ENCODE measurements around the gene GCSH. TPM values are rescaled to one million over a fixed set of nuclear protein-coding genes. Genes with fewer than 3 reads are reported as not detected.

GCSH gene
- total and polyA plus RNA-seq, 10 of the 15 experiments (the other 5 are each of a cell fraction or from before 2014, with no cell fraction given) = 14.7 to 108 (median 39.3) TPM

DNA sequence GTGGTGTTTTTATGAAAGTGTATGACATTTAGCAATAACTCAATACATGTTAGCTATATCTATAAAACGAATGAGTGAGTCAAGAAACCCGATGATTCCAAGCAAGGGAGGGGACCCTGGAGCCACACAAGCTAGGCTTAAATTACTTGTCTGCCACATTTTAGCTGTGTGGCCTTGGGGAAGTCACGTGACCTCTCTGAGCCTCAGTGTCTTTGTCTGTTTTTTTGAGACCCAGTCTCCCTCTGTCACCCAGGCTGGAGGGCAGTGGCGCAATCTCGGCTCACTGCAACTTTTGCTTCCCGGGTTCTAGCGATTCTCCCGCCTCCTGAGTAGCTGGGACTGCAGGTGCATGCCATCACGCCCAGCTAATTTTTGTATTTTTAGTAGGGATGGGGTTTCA lies 20.1 kb upstream of the GCSH start:
- no peak for ATAC-seq
- POLR2A ChIA-PET = no interaction called here
- in situ Hi-C loops (cut with MboI) (no loop called here), intact Hi-C loops (cut with micrococcal nuclease; ENCODE audit: unreplicated experiment) (no loop called here)
- H3K4me2 ChIP-seq (ENCODE audit: control insufficient read depth, insufficient read depth) = no peak overlapping the region
- no peak overlapping the region for H3K9ac ChIP-seq (ENCODE audit: control insufficient read depth, insufficient read depth, low read length)
- RAD21 ChIA-PET (ENCODE audit: unreplicated experiment) = no interaction called here
- H3K9me3 ChIP-seq (replicated peaks; ENCODE audit: control insufficient read depth, insufficient read depth, low read length) = no peaks in the 10 kb centered on the region
- no TSS peak for BruUV-seq (replicated peaks)
- H3K4me3 ChIP-seq = no peak overlapping the region
- H3K27me3 ChIP-seq (replicated peaks in 1 of 2; ENCODE audit: control insufficient read depth in 2 of 2, insufficient read depth in 2 of 2, low read length in 1 of 2) = no peaks in the 10 kb centered on the region; a peak in 1 of 4 replicates
- WGBS (ENCODE audit: insufficient coverage, insufficient replicate concordance, low lambda C conversion rate, missing lambda C conversion rate) = 58% methylated on average over 9 of the region's 9 CpGs
- no peak overlapping the region for H3K27ac ChIP-seq (ENCODE audit: control insufficient read depth, insufficient read depth)
- no peaks in the 10 kb centered on the region for H3K36me3 ChIP-seq (ENCODE audit: control insufficient read depth in 2 of 2, insufficient read depth in 2 of 2, low read length in 1 of 2)
- TF ChIP-seq, protein P1, sequence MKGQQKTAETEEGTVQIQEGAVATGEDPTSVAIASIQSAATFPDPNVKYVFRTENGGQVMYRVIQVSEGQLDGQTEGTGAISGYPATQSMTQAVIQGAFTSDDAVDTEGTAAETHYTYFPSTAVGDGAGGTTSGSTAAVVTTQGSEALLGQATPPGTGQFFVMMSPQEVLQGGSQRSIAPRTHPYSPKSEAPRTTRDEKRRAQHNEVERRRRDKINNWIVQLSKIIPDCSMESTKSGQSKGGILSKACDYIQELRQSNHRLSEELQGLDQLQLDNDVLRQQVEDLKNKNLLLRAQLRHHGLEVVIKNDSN (IDR thresholded peaks at IDR 0.05; ENCODE audit: borderline replicate concordance, extremely low read length, insufficient read depth, low read depth, low read length) = peak; percentile 25
- TF ChIP-seq RAD51 (IDR thresholded peaks at IDR 0.05) (0 out of 2 replicates have a peak, but pooled peaks have one; percentile 25), BHLHE40 (IDR thresholded peaks at IDR 0.05; ENCODE audit: borderline replicate concordance in 1 of 2, low read depth in 2 of 2, low read length in 1 of 2) (no peak)
- H2AFZ ChIP-seq (ENCODE audit: control insufficient read depth, low read depth, low read length) = no peak overlapping the region
- no peak for FAIRE-seq
- CTCF ChIA-PET = interaction anchor here (1.2 kb wide), 1 partner anchor 89 kb away, joined by 5 read pairs; no protein-coding TSS in a partner anchor
- no peaks in the 10 kb centered on the region for H3K4me1 ChIP-seq (ENCODE audit: control insufficient read depth, insufficient read depth, low read length)
- H3K79me2 ChIP-seq (ENCODE audit: control insufficient read depth, insufficient read depth, low read length) = no peaks in the 10 kb centered on the region
- SMC1A ChIA-PET (ENCODE audit: uncharacterized antibody, unreplicated experiment) = no interaction called here
- no peak for DNase-seq (ENCODE audit: low read depth, low spot score)
- H4K20me1 ChIP-seq (ENCODE audit: control insufficient read depth, insufficient read depth) = no peaks in the 10 kb centered on the region

DNA sequence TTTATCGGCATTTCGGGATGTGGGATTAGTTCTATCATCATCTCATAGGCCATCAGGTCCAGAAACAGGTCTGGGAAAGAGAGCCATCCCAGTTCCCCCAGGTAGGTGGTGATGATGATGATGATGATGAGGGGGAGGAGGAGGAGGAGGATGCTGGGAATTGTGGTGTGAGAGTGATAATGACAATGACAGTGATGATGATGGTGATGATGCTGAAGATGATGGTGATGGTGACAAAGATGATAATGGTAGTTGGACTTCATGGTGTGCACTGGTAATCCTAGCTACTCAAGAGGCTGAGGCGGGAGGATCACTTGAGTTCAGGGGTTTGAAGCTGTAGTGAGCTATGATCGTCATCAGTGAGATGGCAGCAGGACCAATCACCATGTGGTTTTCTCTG lies 16.3 kb upstream of the GCSH start:
- ChIA-PET RAD21 (ENCODE audit: unreplicated experiment) (no interaction called here), CTCF (no interaction called here), POLR2A (no interaction called here), SMC1A (ENCODE audit: uncharacterized antibody, unreplicated experiment) (no interaction called here)
- Histone ChIP-seq H3K4me3 (no peak overlapping the region), H3K4me2 (ENCODE audit: control insufficient read depth, insufficient read depth) (no peak overlapping the region), H3K36me3 (ENCODE audit: control insufficient read depth in 2 of 2, insufficient read depth in 2 of 2, low read length in 1 of 2) (no peaks in the 10 kb centered on the region), H3K4me1 (ENCODE audit: control insufficient read depth, insufficient read depth, low read length) (no peaks in the 10 kb centered on the region), H3K27me3 (replicated peaks in 1 of 2; ENCODE audit: control insufficient read depth in 2 of 2, insufficient read depth in 2 of 2, low read length in 1 of 2) (no peaks in the 10 kb centered on the region; a peak in 1 of 4 replicates), H3K9me3 (replicated peaks; ENCODE audit: control insufficient read depth, insufficient read depth, low read length) (no peaks in the 10 kb centered on the region), H3K79me2 (ENCODE audit: control insufficient read depth, insufficient read depth, low read length) (no peaks in the 10 kb centered on the region), H3K9ac (ENCODE audit: control insufficient read depth, insufficient read depth, low read length) (no peak overlapping the region), H4K20me1 (ENCODE audit: control insufficient read depth, insufficient read depth) (no peaks in the 10 kb centered on the region), H2AFZ (ENCODE audit: control insufficient read depth, low read depth, low read length) (no peak overlapping the region), H3K27ac (ENCODE audit: control insufficient read depth, insufficient read depth) (no peak overlapping the region)
- ATAC-seq (no peak), DNase-seq (ENCODE audit: low read depth, low spot score) (no peak), FAIRE-seq (no peak)
- 66% methylated on average over 4 of the region's 4 CpGs for WGBS (ENCODE audit: insufficient coverage, insufficient replicate concordance, low lambda C conversion rate, missing lambda C conversion rate)
- TF ChIP-seq NFYA (IDR thresholded peaks at IDR 0.05; ENCODE audit: borderline replicate concordance, low read depth, low read length) (no peak), NRF1 (conservative IDR thresholded peaks at IDR 0.05; ENCODE audit: low read depth, low read length) (no peak), RBBP5 (conservative IDR thresholded peaks at IDR 0.05) (no peak), RUNX3 (IDR thresholded peaks at IDR 0.05; ENCODE audit: low read length) (no peak), MYB (IDR thresholded peaks at IDR 0.05; ENCODE audit: borderline replicate concordance, low read depth, low read length) (no peak), CHD4 (IDR thresholded peaks at IDR 0.05) (no peak), TAF1 (IDR thresholded peaks at IDR 0.05; ENCODE audit: borderline replicate concordance, low read depth, low read length) (no peak), RAD51 (IDR thresholded peaks at IDR 0.05) (no peak), MEF2A (IDR thresholded peaks at IDR 0.05; ENCODE audit: insufficient read depth, low read depth, low read length) (no peak), GABPA (IDR thresholded peaks at IDR 0.05; ENCODE audit: low read depth) (no peak), BCL3 (IDR thresholded peaks at IDR 0.05; ENCODE audit: borderline replicate concordance, insufficient read depth, low read depth, low read length, poor library complexity, severe bottlenecking) (no peak), CBX3 (IDR thresholded peaks at IDR 0.05; ENCODE audit: borderline replicate concordance, low read depth) (no peak)
- TF ChIP-seq, protein P2, sequence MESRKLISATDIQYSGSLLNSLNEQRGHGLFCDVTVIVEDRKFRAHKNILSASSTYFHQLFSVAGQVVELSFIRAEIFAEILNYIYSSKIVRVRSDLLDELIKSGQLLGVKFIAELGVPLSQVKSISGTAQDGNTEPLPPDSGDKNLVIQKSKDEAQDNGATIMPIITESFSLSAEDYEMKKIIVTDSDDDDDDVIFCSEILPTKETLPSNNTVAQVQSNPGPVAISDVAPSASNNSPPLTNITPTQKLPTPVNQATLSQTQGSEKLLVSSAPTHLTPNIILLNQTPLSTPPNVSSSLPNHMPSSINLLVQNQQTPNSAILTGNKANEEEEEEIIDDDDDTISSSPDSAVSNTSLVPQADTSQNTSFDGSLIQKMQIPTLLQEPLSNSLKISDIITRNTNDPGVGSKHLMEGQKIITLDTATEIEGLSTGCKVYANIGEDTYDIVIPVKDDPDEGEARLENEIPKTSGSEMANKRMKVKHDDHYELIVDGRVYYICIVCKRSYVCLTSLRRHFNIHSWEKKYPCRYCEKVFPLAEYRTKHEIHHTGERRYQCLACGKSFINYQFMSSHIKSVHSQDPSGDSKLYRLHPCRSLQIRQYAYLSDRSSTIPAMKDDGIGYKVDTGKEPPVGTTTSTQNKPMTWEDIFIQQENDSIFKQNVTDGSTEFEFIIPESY (IDR thresholded peaks at IDR 0.05) = no peak
- intact Hi-C loops (cut with micrococcal nuclease; ENCODE audit: unreplicated experiment) (no loop called here), in situ Hi-C loops (cut with MboI) (no loop called here)
- no TSS peak for BruUV-seq (replicated peaks)
